ENCODE data around the gene SRP72. TPM values are rescaled to one million over a fixed set of nuclear protein-coding genes. Genes with fewer than 3 reads are reported as not detected.
"Not testable (repeated sequence)": the region's sequence is repeated elsewhere in the genome, so short reads cannot be mapped to it uniquely, and the experiment has no call there.

SRP72 gene
- polyA plus RNA-seq, 4 donors = 102 to 130 (median 127) TPM

GRCh38 chr4:56465599-56466295 is 1.7 kb upstream of the SRP72 start:
- no peak for DNase-seq (ENCODE audit: low read depth in 4 of 4, low spot score in 3 of 4)

- not testable (repeated sequence) for DNase-seq (ENCODE audit: low read depth in 4 of 4, low spot score in 3 of 4)
Measured at GRCh38 chr4:56466296-56466761, 1.1 kb upstream of the SRP72 start.

- DNase-seq (ENCODE audit: low read depth in 4 of 4, low spot score in 3 of 4) = peak in 1 of 4 donors; percentile 1
Measured at GRCh38 chr4:56466910-56467283, 520 bp upstream of the SRP72 start.

- peak in 2 of 4 donors; percentile 9 to 30 for DNase-seq (ENCODE audit: low read depth in 4 of 4, low spot score in 3 of 4)
Measured at GRCh38 chr4:56468097-56468422, 643 bp downstream of the SRP72 start.

GRCh38 chr4:56469489-56470210 is 2.2 kb downstream of the SRP72 start:
- no peak for DNase-seq (ENCODE audit: low read depth in 4 of 4, low spot score in 3 of 4)

GRCh38 chr4:56475917-56476316 is 8.5 kb downstream of the SRP72 start:
- no peak for DNase-seq (ENCODE audit: low read depth in 4 of 4, low spot score in 3 of 4)

GRCh38 chr4:56477192-56477702 is 9.8 kb downstream of the SRP72 start:
- no peak for DNase-seq (ENCODE audit: low read depth in 4 of 4, low spot score in 3 of 4)

GRCh38 chr4:56480691-56481090 is 13.3 kb downstream of the SRP72 start:
- DNase-seq (ENCODE audit: low read depth in 4 of 4, low spot score in 3 of 4) = no peak

- DNase-seq (ENCODE audit: low read depth in 4 of 4, low spot score in 3 of 4) = no peak
Measured at GRCh38 chr4:56496241-56496640, 28.8 kb downstream of the SRP72 start.

- DNase-seq (ENCODE audit: low read depth in 4 of 4, low spot score in 3 of 4) = peak in 3 of 4 donors; percentile 23 to 41 (median 30)
Measured at GRCh38 chr4:56505269-56506130, 38.1 kb downstream of the SRP72 start, which contains the start of gene ARL9. Gene ARL9 (plus strand): TSS chr4:56505791. CDS start chr4:56505863, 72 bp downstream.

- peak in 1 of 4 donors; percentile 18 for DNase-seq (ENCODE audit: low read depth in 4 of 4, low spot score in 3 of 4)
Measured at GRCh38 chr4:56511098-56511497, 43.7 kb downstream of the SRP72 start.

GRCh38 chr4:56512166-56512565 is 44.7 kb downstream of the SRP72 start:
- DNase-seq (ENCODE audit: low read depth in 4 of 4, low spot score in 3 of 4) = no peak

GRCh38 chr4:56513517-56513916 is 46.1 kb downstream of the SRP72 start:
- DNase-seq (ENCODE audit: low read depth in 4 of 4, low spot score in 3 of 4) = no peak

GRCh38 chr4:56530269-56531148 is 63.1 kb downstream of the SRP72 start:
- peak in 1 of 4 donors; percentile 62 for DNase-seq (ENCODE audit: low read depth in 4 of 4, low spot score in 3 of 4)

GRCh38 chr4:56531149-56531770 is 63.8 kb downstream of the SRP72 start:
- DNase-seq (ENCODE audit: low read depth in 4 of 4, low spot score in 3 of 4) = no peak

- DNase-seq (ENCODE audit: low read depth in 4 of 4, low spot score in 3 of 4) = no peak
Measured at GRCh38 chr4:56531823-56532222, 64.4 kb downstream of the SRP72 start.

GRCh38 chr4:56532239-56532638 is 64.8 kb downstream of the SRP72 start:
- DNase-seq (ENCODE audit: low read depth in 4 of 4, low spot score in 3 of 4) = no peak

GRCh38 chr4:56535915-56536314 is 68.5 kb downstream of the SRP72 start:
- DNase-seq (ENCODE audit: low read depth in 4 of 4, low spot score in 3 of 4) = no peak

- no peak for DNase-seq (ENCODE audit: low read depth in 4 of 4, low spot score in 3 of 4)
Measured at GRCh38 chr4:56537147-56537546, 69.7 kb downstream of the SRP72 start.

All from right renal pelvis (tissue), 4 donors.